Activated B cell treated with CpG ODN at 0.5 μM for 24 hours (primary cell): Measurements from ENCODE around the gene MEIS2. TPM values are rescaled to one million over a fixed set of nuclear protein-coding genes. Genes with fewer than 3 reads are reported as not detected.

ENCODE experiments used
- ATAC-seq: fragments of 200-7000 bp; cut with Tn5 transposase; one replicate; pipeline ENCODE4 v1.10.0; 2021; ENCODE audit warnings: low read depth, mild to moderate bottlenecking, moderate library complexity
- CTCF ChIA-PET: fragments of 350-600 bp; sonication (Branson Sonifier 250); formaldehyde crosslinking; loops from one replicate; lab custom pipeline; 2021; ENCODE audit warnings: antibody characterized with exemption; lab: Charles Lee
- POLR2A ChIA-PET: fragments of 350-600 bp; sonication (Branson Sonifier 250); formaldehyde crosslinking; loops from one replicate; lab custom pipeline; 2021; ENCODE audit warnings: antibody characterized with exemption; lab: Charles Lee
- DNase-seq: peaks from one replicate; pipeline ENCODE4 v3.0.0; 2022
- H3K27ac Mint-ChIP-seq: one replicate; pipeline ENCODE4 v1.8.0; 2020; ENCODE audit warnings: mixed read lengths
- H3K27me3 Mint-ChIP-seq: one replicate; pipeline ENCODE4 v1.8.0; 2021; ENCODE audit warnings: mixed read lengths
- H3K36me3 Mint-ChIP-seq: one replicate; pipeline ENCODE4 v1.8.0; 2021; ENCODE audit warnings: low read depth, mixed read lengths
- H3K4me1 Mint-ChIP-seq: one replicate; pipeline ENCODE4 v1.8.0; 2021; ENCODE audit warnings: mixed read lengths
- H3K4me3 Mint-ChIP-seq: one replicate; pipeline ENCODE4 v1.8.0; 2020; ENCODE audit warnings: mild to moderate bottlenecking, mixed read lengths
- H3K9me3 Mint-ChIP-seq: one replicate; pipeline ENCODE4 v1.8.0; 2020; ENCODE audit warnings: mixed read lengths
- intact Hi-C: fragments of 100-400 bp; cut with micrococcal nuclease; formaldehyde crosslinking; loops from one replicate; pipeline ENCODE4 v1.15.1; 2024
- total RNA-seq: library from RNA; stranded (reverse); gene quantifications from 2 replicates; pipeline ENCODE4 v1.2.3, GENCODE V29; 2022
- TF ChIP-seq, protein P1 (sequence below): fragments of 200-600 bp; IDR thresholded peaks from one replicate; pipeline ENCODE4 v1.8.0; 2022; ENCODE audit warnings: antibody characterized with exemption, mild to moderate bottlenecking

The MEIS2 gene
- total RNA-seq, 1 donor from 2014 or later: 0.24 TPM

DNA sequence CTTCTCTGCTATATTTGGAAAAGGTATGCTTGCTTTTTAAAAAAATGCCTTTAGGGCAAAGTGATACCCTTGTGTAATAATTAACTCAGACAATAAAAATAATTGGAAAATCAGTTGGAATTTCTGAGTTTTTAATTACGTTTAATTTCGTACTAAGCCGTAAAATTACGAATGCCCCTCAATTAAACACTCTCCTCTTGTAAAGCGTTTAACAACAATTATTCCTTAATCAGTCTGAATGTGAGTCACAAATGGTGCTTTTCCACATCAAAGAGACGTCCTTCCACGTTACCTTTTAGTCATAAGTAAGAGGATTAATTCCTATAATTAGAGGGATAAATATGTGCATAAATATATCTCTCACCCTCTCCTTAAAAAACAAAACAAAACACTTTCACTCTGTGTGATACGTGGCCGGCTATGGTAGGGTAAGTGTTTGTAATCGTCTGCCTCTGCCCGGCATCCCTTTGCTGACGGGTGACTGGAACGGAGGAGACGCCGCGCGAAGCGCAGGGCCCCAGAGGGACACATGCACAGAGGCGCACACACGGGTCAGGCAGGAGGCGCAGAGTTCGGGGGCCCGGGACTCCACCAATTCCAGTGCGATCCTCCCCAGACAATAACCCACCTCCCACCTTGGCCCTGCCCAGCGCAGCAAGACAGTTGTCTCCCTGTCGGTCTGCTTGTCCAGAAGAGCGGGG, 9.7 kb upstream of the MEIS2 start:
- H3K9me3 Mint-ChIP-seq: no peaks in the 10 kb centered on the region
- H3K27me3 Mint-ChIP-seq: peaks cover 75% of the 10 kb centered on the region
- ATAC-seq (no peak), DNase-seq (no peak)
- no peaks in the 10 kb centered on the region for H3K36me3 Mint-ChIP-seq
- peaks cover 20% of the 10 kb centered on the region for H3K4me1 Mint-ChIP-seq
- no peak overlapping the region for H3K27ac Mint-ChIP-seq
- H3K4me3 Mint-ChIP-seq: no peak overlapping the region
- TF ChIP-seq, protein P1, sequence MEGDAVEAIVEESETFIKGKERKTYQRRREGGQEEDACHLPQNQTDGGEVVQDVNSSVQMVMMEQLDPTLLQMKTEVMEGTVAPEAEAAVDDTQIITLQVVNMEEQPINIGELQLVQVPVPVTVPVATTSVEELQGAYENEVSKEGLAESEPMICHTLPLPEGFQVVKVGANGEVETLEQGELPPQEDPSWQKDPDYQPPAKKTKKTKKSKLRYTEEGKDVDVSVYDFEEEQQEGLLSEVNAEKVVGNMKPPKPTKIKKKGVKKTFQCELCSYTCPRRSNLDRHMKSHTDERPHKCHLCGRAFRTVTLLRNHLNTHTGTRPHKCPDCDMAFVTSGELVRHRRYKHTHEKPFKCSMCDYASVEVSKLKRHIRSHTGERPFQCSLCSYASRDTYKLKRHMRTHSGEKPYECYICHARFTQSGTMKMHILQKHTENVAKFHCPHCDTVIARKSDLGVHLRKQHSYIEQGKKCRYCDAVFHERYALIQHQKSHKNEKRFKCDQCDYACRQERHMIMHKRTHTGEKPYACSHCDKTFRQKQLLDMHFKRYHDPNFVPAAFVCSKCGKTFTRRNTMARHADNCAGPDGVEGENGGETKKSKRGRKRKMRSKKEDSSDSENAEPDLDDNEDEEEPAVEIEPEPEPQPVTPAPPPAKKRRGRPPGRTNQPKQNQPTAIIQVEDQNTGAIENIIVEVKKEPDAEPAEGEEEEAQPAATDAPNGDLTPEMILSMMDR: no peak
- intact Hi-C loops: loop anchor here (1.0 to 5.0 kb wide), 2 partner anchors 9 to 1358 kb away; no protein-coding TSS in a partner anchor
- ChIA-PET CTCF (no interaction called here), POLR2A (no interaction called here)

DNA sequence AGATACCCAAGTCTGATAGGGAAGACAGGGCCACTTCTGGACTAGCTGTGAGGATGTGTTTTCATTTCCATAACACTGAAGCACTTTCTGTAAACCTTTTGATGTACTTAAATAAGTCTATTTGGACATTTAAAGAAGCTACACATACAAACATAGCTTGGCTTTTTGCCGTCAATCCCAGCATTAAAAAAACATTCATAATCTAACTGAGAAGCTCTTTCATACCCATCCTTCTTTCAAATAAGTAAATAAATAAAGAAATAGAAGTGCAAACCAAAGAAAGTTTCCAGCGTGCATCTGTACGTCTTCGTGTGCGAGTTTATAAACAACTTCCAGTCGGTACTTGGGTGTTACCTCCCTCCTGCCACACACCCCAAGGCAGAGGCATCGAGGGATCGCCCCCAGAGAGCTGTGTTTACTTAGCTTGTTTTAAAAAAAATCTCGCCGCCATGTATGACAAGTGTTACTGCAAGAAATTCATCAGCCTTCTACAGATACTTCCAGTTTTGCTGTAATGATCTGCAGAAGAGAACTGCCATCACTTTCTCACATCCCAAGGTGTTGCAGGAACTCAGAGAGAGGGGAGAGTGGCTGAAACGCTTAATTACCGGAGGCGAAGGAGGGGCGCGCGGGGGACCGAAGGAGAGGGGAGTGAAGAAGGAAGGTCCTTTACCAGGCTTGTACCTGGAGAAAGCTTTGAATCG, 9.0 kb upstream of the MEIS2 start:
- TF ChIP-seq, protein P1: no peak
- peaks cover 20% of the 10 kb centered on the region for H3K4me1 Mint-ChIP-seq
- ATAC-seq (no peak), DNase-seq (no peak)
- ChIA-PET CTCF (no interaction called here), POLR2A (no interaction called here)
- H3K9me3 Mint-ChIP-seq: no peaks in the 10 kb centered on the region
- H3K27ac Mint-ChIP-seq: no peak overlapping the region
- peaks cover 82% of the 10 kb centered on the region for H3K27me3 Mint-ChIP-seq
- intact Hi-C loops: loop anchor here (5.0 kb wide), 1 partner anchor 1357 kb away; no protein-coding TSS in a partner anchor
- peak overlapping the region; percentile 24 for H3K4me3 Mint-ChIP-seq
- no peaks in the 10 kb centered on the region for H3K36me3 Mint-ChIP-seq

DNA sequence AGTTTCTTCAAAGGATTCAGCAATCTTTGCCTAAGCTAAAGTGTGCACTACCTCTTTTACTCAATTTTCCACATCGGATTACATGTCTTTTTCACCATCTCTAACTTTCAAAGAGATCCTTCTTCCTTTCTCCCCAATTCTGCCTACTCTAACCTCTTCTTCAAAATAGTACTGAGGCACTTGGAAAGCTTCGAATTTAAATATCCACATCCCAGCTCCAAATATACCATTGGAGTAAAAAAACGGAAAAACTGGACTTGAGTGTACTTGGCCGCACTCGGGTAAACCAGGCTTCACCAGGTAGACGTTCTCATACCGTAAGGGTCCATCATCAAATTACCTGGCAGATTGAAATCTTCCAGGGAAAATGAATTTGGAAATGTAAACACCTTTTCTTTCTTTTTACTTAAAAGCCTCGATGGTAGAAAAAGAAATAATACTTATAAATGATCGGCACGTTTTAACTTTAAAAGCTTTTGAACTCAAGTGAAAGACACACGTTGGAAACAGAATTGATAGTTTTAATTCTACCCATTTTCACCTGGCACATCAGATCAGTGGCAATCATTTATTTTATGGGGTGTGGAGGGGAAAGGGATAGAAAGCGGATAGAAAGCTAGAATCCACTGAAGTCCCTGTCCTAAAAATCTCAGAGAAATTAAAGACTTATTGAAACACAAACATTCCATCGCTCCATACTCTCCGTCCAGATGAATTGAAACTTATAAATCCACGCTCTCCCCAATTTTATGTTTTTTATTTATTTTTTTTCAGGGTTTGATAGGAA, 8.2 kb upstream of the MEIS2 start:
- Mint-ChIP-seq H3K27ac (no peak overlapping the region), H3K27me3 (peaks cover 86% of the 10 kb centered on the region), H3K9me3 (peaks cover 3% of the 10 kb centered on the region), H3K4me3 (no peak overlapping the region), H3K36me3 (no peaks in the 10 kb centered on the region), H3K4me1 (peaks cover 20% of the 10 kb centered on the region)
- ChIA-PET CTCF (no interaction called here), POLR2A (no interaction called here)
- intact Hi-C loops: loop anchor here (5.0 kb wide), 1 partner anchor 1356 kb away; no protein-coding TSS in a partner anchor
- no peak for ATAC-seq
- TF ChIP-seq, protein P1: no peak
- DNase-seq: no peak

DNA sequence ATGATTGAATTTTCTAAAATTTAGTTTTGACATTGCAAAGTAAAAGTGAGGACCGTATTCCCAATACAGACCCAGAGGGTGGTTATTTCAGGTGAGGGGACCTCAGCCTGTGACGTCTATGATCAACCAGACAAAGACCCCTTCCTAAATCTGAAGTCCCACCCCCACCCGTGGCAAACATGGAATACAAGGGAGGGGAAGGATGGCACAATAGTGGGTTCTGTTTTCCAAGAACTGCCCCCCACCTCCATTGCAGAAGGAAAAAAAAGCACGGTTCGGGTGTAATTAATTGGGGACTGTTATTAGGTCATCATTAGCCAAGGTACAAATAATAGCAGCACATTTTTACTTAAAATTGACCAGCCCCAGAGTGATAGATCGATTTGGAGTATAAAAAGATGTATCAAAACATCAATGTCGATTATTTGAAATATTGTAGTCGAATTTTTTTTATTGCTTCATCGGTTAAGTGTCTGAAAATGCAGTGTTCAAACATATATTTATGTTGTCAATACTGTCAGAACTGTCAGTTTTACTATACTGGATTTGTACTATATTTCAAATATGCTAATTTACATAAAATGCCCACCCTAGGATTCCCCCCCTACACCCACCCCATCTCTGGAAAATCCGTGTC, 7.5 kb upstream of the MEIS2 start:
- TF ChIP-seq, protein P1: no peak
- H3K27me3 Mint-ChIP-seq: peaks cover 83% of the 10 kb centered on the region
- DNase-seq (no peak), ATAC-seq (no peak)
- ChIA-PET CTCF (no interaction called here), POLR2A (no interaction called here)
- H3K4me3 Mint-ChIP-seq: no peak overlapping the region
- H3K27ac Mint-ChIP-seq: no peak overlapping the region
- H3K4me1 Mint-ChIP-seq: peaks cover 20% of the 10 kb centered on the region
- peaks cover 4% of the 10 kb centered on the region for H3K9me3 Mint-ChIP-seq
- no peaks in the 10 kb centered on the region for H3K36me3 Mint-ChIP-seq
- intact Hi-C loops: loop anchor here (5.0 kb wide), 1 partner anchor 1356 kb away; no protein-coding TSS in a partner anchor
